ENCODE results near the gene FBN1. TPM values are rescaled to one million over a fixed set of nuclear protein-coding genes. Genes with fewer than 3 reads are reported as not detected.

FBN1 gene
- total RNA-seq, 1 experiment from 2014 or later, result 0.82 TPM

GRCh38 chr15:48596841-48597240 is 48.7 kb downstream of the FBN1 start:
- in situ Hi-C loops (cut with HindIII; ENCODE audit: low pct_unique_long_range_greater_than_20kb, low sequenced_read_pairs), result no loop called here
- peak; percentile 44 for DNase-seq (ENCODE audit: low read depth, low spot score)

DNA sequence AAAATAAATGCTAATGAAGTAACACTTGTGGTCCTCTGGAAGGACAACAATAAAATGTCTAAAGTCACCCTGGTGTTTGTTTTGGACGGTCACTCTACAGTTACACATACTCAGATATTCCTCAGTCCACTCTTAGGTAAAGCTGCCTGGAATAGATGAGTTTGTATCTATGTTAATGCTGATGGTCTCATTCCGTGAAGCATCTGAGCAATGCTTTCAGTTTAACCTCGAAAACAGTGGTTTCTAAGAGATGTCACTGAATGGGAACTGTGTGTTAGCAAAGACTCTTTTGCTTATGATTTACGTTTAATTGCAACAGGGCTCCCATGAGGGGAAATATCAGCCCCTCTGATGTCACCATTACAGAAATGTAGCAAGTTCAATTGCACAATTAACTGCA is 49.1 kb downstream of the FBN1 start:
- in situ Hi-C loops (cut with HindIII; ENCODE audit: low pct_unique_long_range_greater_than_20kb, low sequenced_read_pairs), result no loop called here
- peak; percentile 53 for DNase-seq (ENCODE audit: low read depth, low spot score)

GRCh38 chr15:48595981-48596380 is 49.5 kb downstream of the FBN1 start:
- no peak for DNase-seq (ENCODE audit: low read depth, low spot score)
- in situ Hi-C loops (cut with HindIII; ENCODE audit: low pct_unique_long_range_greater_than_20kb, low sequenced_read_pairs), result no loop called here

GRCh38 chr15:48592933-48593332 is 52.6 kb downstream of the FBN1 start:
- DNase-seq (ENCODE audit: low read depth, low spot score), result no peak
- in situ Hi-C loops (cut with HindIII; ENCODE audit: low pct_unique_long_range_greater_than_20kb, low sequenced_read_pairs), result no loop called here

- in situ Hi-C loops (cut with HindIII; ENCODE audit: low pct_unique_long_range_greater_than_20kb, low sequenced_read_pairs), result no loop called here
- DNase-seq (ENCODE audit: low read depth, low spot score), result no peak
These were observed 53.2 kb downstream of the FBN1 start for GRCh38 chr15:48592221-48592731.

GRCh38 chr15:48590723-48591122 is 54.8 kb downstream of the FBN1 start:
- no peak for DNase-seq (ENCODE audit: low read depth, low spot score)
- in situ Hi-C loops (cut with HindIII; ENCODE audit: low pct_unique_long_range_greater_than_20kb, low sequenced_read_pairs), result no loop called here

- in situ Hi-C loops (cut with HindIII; ENCODE audit: low pct_unique_long_range_greater_than_20kb, low sequenced_read_pairs), result no loop called here
These were observed 60.5 kb downstream of the FBN1 start for GRCh38 chr15:48584812-48585563.

GRCh38 chr15:48584090-48584811 is 61.3 kb downstream of the FBN1 start:
- DNase-seq (ENCODE audit: low read depth, low spot score), result no peak
- in situ Hi-C loops (cut with HindIII; ENCODE audit: low pct_unique_long_range_greater_than_20kb, low sequenced_read_pairs), result no loop called here

More at GRCh38 chr15:48584812-48585563, 60.5 kb downstream of the FBN1 start:
- no peak for DNase-seq (ENCODE audit: low read depth, low spot score)

GRCh38 chr15:48582452-48583247 is 62.9 kb downstream of the FBN1 start:
- in situ Hi-C loops (cut with HindIII; ENCODE audit: low pct_unique_long_range_greater_than_20kb, low sequenced_read_pairs), result no loop called here

GRCh38 chr15:48581219-48581618 is 64.3 kb downstream of the FBN1 start:
- in situ Hi-C loops (cut with HindIII; ENCODE audit: low pct_unique_long_range_greater_than_20kb, low sequenced_read_pairs), result no loop called here
- DNase-seq (ENCODE audit: low read depth, low spot score), result no peak

More at GRCh38 chr15:48582452-48583247, 62.9 kb downstream of the FBN1 start:
- peak; percentile 4 for DNase-seq (ENCODE audit: low read depth, low spot score)

- no peak for DNase-seq (ENCODE audit: low read depth, low spot score)
- in situ Hi-C loops (cut with HindIII; ENCODE audit: low pct_unique_long_range_greater_than_20kb, low sequenced_read_pairs), result no loop called here
These were observed 64.8 kb downstream of the FBN1 start for GRCh38 chr15:48580736-48581135.

DNA sequence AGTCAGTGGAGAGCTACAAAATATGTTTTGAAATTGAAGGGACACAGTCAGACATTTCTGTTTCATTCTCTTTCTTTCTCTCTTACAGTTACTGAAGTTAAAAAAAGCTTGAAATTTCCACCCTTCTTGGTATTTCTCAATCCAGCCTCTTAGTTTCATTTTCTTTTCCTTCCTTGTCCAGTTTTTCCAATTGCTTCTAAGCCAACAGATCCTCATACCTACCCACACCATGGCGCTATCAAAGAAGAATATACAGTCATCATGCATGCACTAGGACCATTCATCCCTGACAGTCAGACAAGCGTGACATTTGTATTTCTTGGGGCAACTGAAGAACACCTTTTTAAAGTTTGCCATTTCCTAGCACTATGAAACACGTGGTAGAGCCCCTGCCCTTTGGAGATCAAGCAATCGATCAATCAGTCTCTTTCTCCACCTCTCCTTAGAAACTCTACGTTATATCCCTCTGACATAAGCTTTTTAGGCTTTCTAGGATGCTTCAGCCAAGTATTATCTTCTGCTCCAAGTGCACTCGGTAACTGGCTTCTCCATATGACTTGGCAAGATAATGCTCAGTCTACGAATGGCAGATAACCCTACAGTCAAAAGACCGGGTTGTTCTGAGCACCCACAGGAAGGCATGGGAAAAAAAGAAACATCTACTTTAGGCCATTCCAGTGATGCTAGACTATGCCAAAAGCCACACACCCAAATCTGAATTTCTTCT is 65.4 kb downstream of the FBN1 start:
- no peak for DNase-seq (ENCODE audit: low read depth, low spot score)
- in situ Hi-C loops (cut with HindIII; ENCODE audit: low pct_unique_long_range_greater_than_20kb, low sequenced_read_pairs), result no loop called here

- no peak for DNase-seq (ENCODE audit: low read depth, low spot score)
- in situ Hi-C loops (cut with HindIII; ENCODE audit: low pct_unique_long_range_greater_than_20kb, low sequenced_read_pairs), result no loop called here
These were observed 66.5 kb downstream of the FBN1 start for GRCh38 chr15:48578965-48579364.

- in situ Hi-C loops (cut with HindIII; ENCODE audit: low pct_unique_long_range_greater_than_20kb, low sequenced_read_pairs), result no loop called here
- DNase-seq (ENCODE audit: low read depth, low spot score), result no peak
These were observed 68.0 kb downstream of the FBN1 start for GRCh38 chr15:48577469-48577868.

DNA sequence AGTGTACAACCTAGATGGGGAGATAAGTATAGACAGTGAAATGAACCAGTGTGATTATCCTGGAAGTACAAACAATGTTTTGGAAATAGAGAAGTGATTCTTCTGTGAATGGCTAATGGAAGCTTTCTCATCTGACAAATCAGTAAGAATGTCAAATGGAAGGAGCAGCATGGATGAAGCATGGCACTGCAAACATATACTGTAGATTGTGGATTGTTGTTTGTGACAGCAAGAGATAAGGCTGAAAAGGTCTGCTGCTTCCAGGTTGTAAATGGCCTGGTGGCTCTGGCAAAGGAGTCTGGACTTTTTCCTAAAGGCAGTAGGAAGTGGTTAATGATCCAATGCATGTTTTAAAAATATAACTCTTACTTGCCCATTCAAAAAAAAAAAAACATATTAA is 71.3 kb downstream of the FBN1 start:
- in situ Hi-C loops (cut with HindIII; ENCODE audit: low pct_unique_long_range_greater_than_20kb, low sequenced_read_pairs), result no loop called here
- no peak for DNase-seq (ENCODE audit: low read depth, low spot score)

DNA sequence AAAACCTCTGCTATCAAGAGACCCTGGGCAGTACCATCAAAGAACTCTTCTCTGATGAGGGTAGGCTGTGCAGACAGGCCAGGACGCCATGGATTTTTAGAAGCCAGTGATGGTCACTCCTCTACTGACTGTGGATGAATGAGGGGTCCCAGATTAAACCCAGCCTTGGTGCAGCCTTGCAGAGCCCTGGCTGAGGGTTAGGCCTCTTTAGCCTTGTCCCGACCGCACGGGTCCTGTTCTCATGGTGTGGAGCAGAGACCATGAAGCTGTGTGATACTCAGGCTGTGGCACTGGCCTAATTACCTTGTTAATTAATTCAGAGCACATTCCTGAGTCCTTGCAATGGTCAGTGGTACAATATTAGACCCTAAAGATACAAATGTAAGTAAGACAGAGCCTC is 71.7 kb downstream of the FBN1 start:
- no peak for DNase-seq (ENCODE audit: low read depth, low spot score)
- in situ Hi-C loops (cut with HindIII; ENCODE audit: low pct_unique_long_range_greater_than_20kb, low sequenced_read_pairs), result no loop called here

DNA sequence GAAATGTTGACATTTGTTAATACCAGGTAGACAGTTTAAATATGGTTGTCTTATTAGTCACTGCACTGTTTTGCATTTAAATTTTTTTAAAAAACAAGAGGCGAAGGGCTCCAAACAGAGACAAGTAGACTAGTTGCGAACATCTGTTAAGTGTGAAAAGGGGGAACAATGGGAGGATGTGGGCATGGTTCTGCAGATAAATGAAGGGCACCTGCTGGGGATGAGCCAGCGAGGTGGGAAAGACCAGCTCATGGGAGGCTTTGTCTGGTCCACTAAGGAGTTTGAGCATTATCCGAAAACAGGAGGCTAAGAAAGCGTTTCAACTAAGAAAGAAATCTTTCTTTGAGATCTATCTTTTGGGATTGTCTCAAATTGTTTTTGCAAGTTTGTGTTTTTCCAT is 72.7 kb downstream of the FBN1 start:
- in situ Hi-C loops (cut with HindIII; ENCODE audit: low pct_unique_long_range_greater_than_20kb, low sequenced_read_pairs), result no loop called here
- DNase-seq (ENCODE audit: low read depth, low spot score), result no peak

DNA sequence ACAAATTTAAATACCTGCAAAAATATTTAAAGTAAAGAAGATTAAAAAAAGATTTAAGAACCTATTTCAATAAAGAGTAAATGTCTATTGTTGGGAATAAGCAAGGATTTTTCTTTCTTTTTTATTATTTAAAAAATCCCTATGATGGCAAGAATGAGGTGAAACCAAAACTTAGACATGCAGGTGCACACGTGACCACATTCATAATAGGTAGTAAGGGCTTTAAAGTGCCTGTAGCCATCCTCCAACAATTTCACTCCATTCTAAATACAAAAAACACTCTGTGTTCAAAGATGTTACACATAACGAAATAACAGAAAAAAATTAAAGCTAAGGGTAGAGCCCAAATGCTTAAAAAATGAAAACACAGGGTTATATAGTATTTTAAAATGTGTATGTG is 74.0 kb downstream of the FBN1 start:
- no peak for DNase-seq (ENCODE audit: low read depth, low spot score)
- in situ Hi-C loops (cut with HindIII; ENCODE audit: low pct_unique_long_range_greater_than_20kb, low sequenced_read_pairs), result no loop called here
